HEK293 (cell line): ENCODE results near the gene GLTP.

Source experiments
- CTCF ChIA-PET: fragments of 350-600 bp; formaldehyde crosslinking; extraction: SDS; loops from one replicate; lab custom pipeline; 2021; ENCODE audit warnings: antibody characterized with exemption; lab: Yijun Ruan, JAX
- POLR2A ChIA-PET: fragments of 300-600 bp; formaldehyde crosslinking; extraction: SDS; loops from one replicate; lab custom pipeline; 2020; ENCODE audit warnings: antibody characterized with exemption, inconsistent platforms; lab: Yijun Ruan, JAX
- H3K27ac ChIP-seq: fragments of 200-500 bp; sonication (Bioruptor generic); 2 replicates; pipeline ENCODE4 v1.5.1; 2014; ENCODE audit warnings: low read depth, low read length, control low read depth, inconsistent platforms; ENCODE audit errors: extremely low read depth
- H3K36me3 ChIP-seq, 2 experiments: fragments of 200-500 bp in 1 of 2; sonication (Bioruptor generic) in 1 of 2; 1 replicate in 1 of 2; 2 replicates in 1 of 2; pipeline ENCODE4 v1.5.1; 2014 to 2017; ENCODE audit warnings: inconsistent platforms in 2 of 2, low read length in 2 of 2; ENCODE audit not compliant: control insufficient read depth in 2 of 2, insufficient read depth in 1 of 2
- H3K4me1 ChIP-seq: fragments of 200-500 bp; sonication (Bioruptor generic); 2 replicates; pipeline ENCODE4 v1.5.1; 2014; ENCODE audit warnings: mild to moderate bottlenecking, low read length, inconsistent platforms; ENCODE audit not compliant: control insufficient read depth, insufficient read depth
- H3K4me3 ChIP-seq: 2 replicates; pipeline ENCODE4 v1.5.1; 2011; ENCODE audit warnings: low read depth, mild to moderate bottlenecking, control low read depth, low read length, moderate library complexity
- H3K9me3 ChIP-seq: fragments of 200-500 bp; sonication (Bioruptor generic); 2 replicates; pipeline ENCODE4 v1.5.1; 2014; ENCODE audit warnings: low read depth, low read length, inconsistent platforms; ENCODE audit not compliant: control insufficient read depth, insufficient read depth
- SP3 ChIP-seq: fragments of 450-650 bp; formaldehyde crosslinking; IDR thresholded peaks from 2 replicates; pipeline ENCODE4 v1.5.1; 2016; ENCODE audit warnings: missing biosample characterization, missing genetic modification characterization
- ZBTB17 ChIP-seq: fragments of 450-650 bp; formaldehyde crosslinking; IDR thresholded peaks from 2 replicates; pipeline ENCODE4 v1.5.1; 2016; ENCODE audit warnings: missing biosample characterization, missing genetic modification characterization
- ZBTB20 ChIP-seq: fragments of 450-650 bp; formaldehyde crosslinking; IDR thresholded peaks from 2 replicates; pipeline ENCODE4 v1.5.1; 2016; ENCODE audit warnings: missing biosample characterization, missing genetic modification characterization
- ZIC2 ChIP-seq: fragments of 450-650 bp; formaldehyde crosslinking; IDR thresholded peaks from 2 replicates; pipeline ENCODE4 v1.5.1; 2016; ENCODE audit warnings: missing biosample characterization, missing genetic modification characterization
- ZNF121 ChIP-seq: fragments of 450-650 bp; formaldehyde crosslinking; IDR thresholded peaks from 2 replicates; pipeline ENCODE4 v1.5.1; 2016; ENCODE audit warnings: missing biosample characterization, missing genetic modification characterization
- ZNF132 ChIP-seq: fragments of 450-650 bp; formaldehyde crosslinking; IDR thresholded peaks from 2 replicates; pipeline ENCODE4 v1.5.1; 2017; ENCODE audit warnings: missing biosample characterization, missing genetic modification characterization, borderline replicate concordance
- ZNF133 ChIP-seq: fragments of 450-650 bp; formaldehyde crosslinking; IDR thresholded peaks from 2 replicates; pipeline ENCODE4 v1.5.1; 2016; ENCODE audit warnings: missing biosample characterization, missing genetic modification characterization
- ZNF138 ChIP-seq: fragments of 450-650 bp; formaldehyde crosslinking; IDR thresholded peaks from 2 replicates; pipeline ENCODE4 v1.5.1; 2016; ENCODE audit warnings: missing biosample characterization, missing genetic modification characterization, borderline replicate concordance
- ZNF324 ChIP-seq: fragments of 450-650 bp; formaldehyde crosslinking; IDR thresholded peaks from 2 replicates; pipeline ENCODE4 v1.5.1; 2016; ENCODE audit warnings: missing biosample characterization, missing genetic modification characterization
- ZNF350 ChIP-seq: fragments of 450-650 bp; formaldehyde crosslinking; IDR thresholded peaks from 2 replicates; pipeline ENCODE4 v1.5.0; 2017; ENCODE audit warnings: missing biosample characterization, mild to moderate bottlenecking, missing genetic modification characterization
- ZNF423 ChIP-seq: fragments of 450-650 bp; formaldehyde crosslinking; IDR thresholded peaks from 2 replicates; pipeline ENCODE4 v1.5.1; 2016; ENCODE audit warnings: missing biosample characterization, missing genetic modification characterization
- ZNF514 ChIP-seq: fragments of 450-650 bp; formaldehyde crosslinking; IDR thresholded peaks from 2 replicates; pipeline ENCODE4 v1.5.1; 2016; ENCODE audit warnings: missing biosample characterization, missing genetic modification characterization
- ZNF521 ChIP-seq: fragments of 450-650 bp; formaldehyde crosslinking; IDR thresholded peaks from 2 replicates; pipeline ENCODE4 v1.5.1; 2017; ENCODE audit warnings: missing biosample characterization, mild to moderate bottlenecking, missing genetic modification characterization
- ZNF596 ChIP-seq: fragments of 450-650 bp; IDR thresholded peaks from 2 replicates; pipeline ENCODE4 v1.5.0; 2018; ENCODE audit warnings: missing biosample characterization, mild to moderate bottlenecking, missing genetic modification characterization, moderate library complexity
- ZNF600 ChIP-seq: fragments of 450-650 bp; formaldehyde crosslinking; IDR thresholded peaks from 2 replicates; pipeline ENCODE4 v1.5.1; 2016; ENCODE audit warnings: missing biosample characterization, missing genetic modification characterization
- ZNF610 ChIP-seq: fragments of 450-650 bp; formaldehyde crosslinking; IDR thresholded peaks from 2 replicates; pipeline ENCODE4 v1.5.1; 2016; ENCODE audit warnings: missing biosample characterization, missing genetic modification characterization, borderline replicate concordance
- ZNF701 ChIP-seq: fragments of 450-650 bp; formaldehyde crosslinking; IDR thresholded peaks from 2 replicates; pipeline ENCODE4 v1.5.1; 2016; ENCODE audit warnings: missing biosample characterization, missing genetic modification characterization
- ZSCAN16 ChIP-seq: fragments of 450-650 bp; formaldehyde crosslinking; IDR thresholded peaks from 2 replicates; pipeline ENCODE4 v1.5.1; 2016; ENCODE audit warnings: missing biosample characterization, missing genetic modification characterization
- TF ChIP-seq, protein P1 (sequence below): fragments of 450-650 bp; formaldehyde crosslinking; IDR thresholded peaks from 2 replicates; pipeline ENCODE4 v1.5.1; 2016; ENCODE audit warnings: missing biosample characterization, missing genetic modification characterization
- TF ChIP-seq, protein P2 (sequence below): fragments of 450-650 bp; formaldehyde crosslinking; IDR thresholded peaks from 2 replicates; pipeline ENCODE4 v1.5.1; 2016; ENCODE audit warnings: missing biosample characterization, missing genetic modification characterization
- TF ChIP-seq, protein P3 (sequence below): IDR thresholded peaks from 2 replicates; pipeline ENCODE4 v1.6.1; 2011; ENCODE audit warnings: mild to moderate bottlenecking, low read depth, low read length, borderline replicate concordance

GLTP gene

DNA sequence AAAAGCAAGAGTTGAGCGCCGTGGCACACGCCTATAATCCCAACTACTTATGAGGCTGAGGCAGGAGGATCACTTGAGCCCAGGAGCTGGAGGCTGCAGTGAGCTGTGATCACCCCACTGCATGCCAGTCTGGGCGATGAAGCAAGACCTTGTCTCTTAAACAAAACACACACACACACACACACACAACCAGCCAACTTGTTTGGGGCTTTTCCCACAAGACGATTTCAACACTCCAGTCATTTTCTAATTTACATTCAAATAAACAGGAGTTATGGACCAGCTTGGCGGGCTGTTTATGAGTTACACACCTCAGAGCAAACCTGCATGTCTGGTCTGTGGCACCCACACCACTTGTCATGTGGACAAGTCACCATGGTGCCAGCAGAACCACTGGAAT, 6.7 kb downstream of the GLTP start:
- H3K4me3 ChIP-seq = no peak overlapping the region
- peaks cover 0 to 9% of the 10 kb centered on the region in 2 experiments; a peak in 1 of 3 replicates for H3K36me3 ChIP-seq
- POLR2A ChIA-PET = interaction anchor here (0.6 to 0.7 kb wide), 2 partner anchors 21 to 25 kb away, joined by 3 to 4 read pairs; no protein-coding TSS in a partner anchor
- no peak overlapping the region for H3K27ac ChIP-seq
- TF ChIP-seq ZIC2 (tag by site-specific recombination) = peak; percentile 34; the same call in 1 of the 2 replicates
- TF ChIP-seq ZNF610 (tag by site-specific recombination) = no peak
- TF ChIP-seq, all 188 proteins: peak for 1
- H3K9me3 ChIP-seq = no peaks in the 10 kb centered on the region
- CTCF ChIA-PET = interaction anchor here (2.3 to 6.5 kb wide), 2 partner anchors 20 to 69 kb away, joined by 6 to 42 read pairs; no protein-coding TSS in a partner anchor
- H3K4me1 ChIP-seq = peaks cover 12% of the 10 kb centered on the region

DNA sequence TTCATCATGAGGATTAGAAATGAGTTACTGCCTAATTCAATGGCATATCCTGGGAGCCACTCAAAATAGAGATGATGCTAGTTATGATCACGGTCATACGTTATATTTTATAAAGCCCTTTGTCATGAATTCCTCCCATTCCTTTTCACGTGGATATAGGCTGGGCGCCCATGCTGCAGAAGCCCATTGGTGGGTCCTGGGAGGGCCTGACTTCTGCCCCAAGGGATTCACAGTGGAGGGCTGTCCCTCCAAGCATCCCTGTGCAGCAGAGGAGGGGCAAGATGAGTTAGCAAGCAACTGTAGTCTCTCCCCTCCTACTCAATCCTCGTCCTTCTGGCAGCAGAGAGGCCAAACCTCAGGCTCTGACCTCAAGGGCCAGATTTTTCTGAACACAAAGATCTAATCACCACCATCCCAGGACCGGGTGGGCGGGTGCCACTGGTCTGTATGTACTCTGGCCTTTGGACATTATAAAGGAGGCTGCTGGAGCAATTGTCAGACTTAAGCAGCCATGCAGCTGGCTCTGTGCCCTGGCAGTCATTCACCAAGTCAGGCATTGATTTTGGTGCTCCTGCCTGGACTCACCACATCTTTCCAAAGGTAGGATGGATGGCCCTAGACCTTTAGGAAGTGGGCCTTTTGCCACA, 8.6 kb downstream of the GLTP start:
- H3K27ac ChIP-seq = no peak overlapping the region
- TF ChIP-seq, protein P1, sequence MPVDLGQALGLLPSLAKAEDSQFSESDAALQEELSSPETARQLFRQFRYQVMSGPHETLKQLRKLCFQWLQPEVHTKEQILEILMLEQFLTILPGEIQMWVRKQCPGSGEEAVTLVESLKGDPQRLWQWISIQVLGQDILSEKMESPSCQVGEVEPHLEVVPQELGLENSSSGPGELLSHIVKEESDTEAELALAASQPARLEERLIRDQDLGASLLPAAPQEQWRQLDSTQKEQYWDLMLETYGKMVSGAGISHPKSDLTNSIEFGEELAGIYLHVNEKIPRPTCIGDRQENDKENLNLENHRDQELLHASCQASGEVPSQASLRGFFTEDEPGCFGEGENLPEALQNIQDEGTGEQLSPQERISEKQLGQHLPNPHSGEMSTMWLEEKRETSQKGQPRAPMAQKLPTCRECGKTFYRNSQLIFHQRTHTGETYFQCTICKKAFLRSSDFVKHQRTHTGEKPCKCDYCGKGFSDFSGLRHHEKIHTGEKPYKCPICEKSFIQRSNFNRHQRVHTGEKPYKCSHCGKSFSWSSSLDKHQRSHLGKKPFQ (tag by site-specific recombination) = no peak
- TF ChIP-seq, protein P2, sequence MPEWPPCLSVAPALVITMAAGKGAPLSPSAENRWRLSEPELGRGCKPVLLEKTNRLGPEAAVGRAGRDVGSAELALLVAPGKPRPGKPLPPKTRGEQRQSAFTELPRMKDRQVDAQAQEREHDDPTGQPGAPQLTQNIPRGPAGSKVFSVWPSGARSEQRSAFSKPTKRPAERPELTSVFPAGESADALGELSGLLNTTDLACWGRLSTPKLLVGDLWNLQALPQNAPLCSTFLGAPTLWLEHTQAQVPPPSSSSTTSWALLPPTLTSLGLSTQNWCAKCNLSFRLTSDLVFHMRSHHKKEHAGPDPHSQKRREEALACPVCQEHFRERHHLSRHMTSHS (tag by site-specific recombination) = no peak
- TF ChIP-seq ZNF521 (tag by site-specific recombination) = no peak
- TF ChIP-seq ZNF132 (tag by site-specific recombination) = no peak
- TF ChIP-seq ZNF701 (tag by site-specific recombination) = no peak
- TF ChIP-seq ZNF350 (tag by site-specific recombination) = no peak
- no peak for TF ChIP-seq ZBTB17 (tag by site-specific recombination)
- no peak for TF ChIP-seq ZNF138 (tag by site-specific recombination)
- TF ChIP-seq ZNF600 (tag by site-specific recombination) = no peak
- TF ChIP-seq, protein P3, sequence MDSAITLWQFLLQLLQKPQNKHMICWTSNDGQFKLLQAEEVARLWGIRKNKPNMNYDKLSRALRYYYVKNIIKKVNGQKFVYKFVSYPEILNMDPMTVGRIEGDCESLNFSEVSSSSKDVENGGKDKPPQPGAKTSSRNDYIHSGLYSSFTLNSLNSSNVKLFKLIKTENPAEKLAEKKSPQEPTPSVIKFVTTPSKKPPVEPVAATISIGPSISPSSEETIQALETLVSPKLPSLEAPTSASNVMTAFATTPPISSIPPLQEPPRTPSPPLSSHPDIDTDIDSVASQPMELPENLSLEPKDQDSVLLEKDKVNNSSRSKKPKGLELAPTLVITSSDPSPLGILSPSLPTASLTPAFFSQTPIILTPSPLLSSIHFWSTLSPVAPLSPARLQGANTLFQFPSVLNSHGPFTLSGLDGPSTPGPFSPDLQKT = no peak
- TF ChIP-seq ZNF514 (tag by site-specific recombination) = no peak
- no peak for TF ChIP-seq ZSCAN16 (tag by site-specific recombination)
- no peak for TF ChIP-seq ZNF133 (tag by site-specific recombination)
- no peak for TF ChIP-seq ZNF596 (tag by site-specific recombination)
- TF ChIP-seq ZBTB20 (tag by site-specific recombination) = no peak
- no peak for TF ChIP-seq SP3 (tag by site-specific recombination)
- no peak for TF ChIP-seq ZNF423
- TF ChIP-seq ZNF121 (tag by site-specific recombination) = no peak
- TF ChIP-seq ZNF324 (tag by site-specific recombination) = no peak
- TF ChIP-seq, all 188 proteins: peak for 0
- H3K4me3 ChIP-seq = no peak overlapping the region
- no peaks in the 10 kb centered on the region for H3K9me3 ChIP-seq
- H3K36me3 ChIP-seq = peaks cover 0 to 9% of the 10 kb centered on the region in 2 experiments; a peak in 1 of 3 replicates
- CTCF ChIA-PET = interaction anchor here (0.9 to 6.5 kb wide), 4 partner anchors 10 to 26 kb away, joined by 5 to 42 read pairs (median 5); no protein-coding TSS in a partner anchor
- POLR2A ChIA-PET = no interaction called here
- H3K4me1 ChIP-seq = peaks cover 12% of the 10 kb centered on the region
